GM12873 (cell line): ENCODE measurements around the gene TP73.

ENCODE experiments used
- TF ChIP-seq, protein P1 (sequence below): IDR thresholded peaks from 2 replicates; pipeline ENCODE4 v1.5.1; 2012; ENCODE audit warnings: low read depth, mild to moderate bottlenecking, moderate library complexity, low read length, control low read depth; ENCODE audit not compliant: insufficient read depth; ENCODE audit errors: missing control alignments

The TP73 gene

DNA sequence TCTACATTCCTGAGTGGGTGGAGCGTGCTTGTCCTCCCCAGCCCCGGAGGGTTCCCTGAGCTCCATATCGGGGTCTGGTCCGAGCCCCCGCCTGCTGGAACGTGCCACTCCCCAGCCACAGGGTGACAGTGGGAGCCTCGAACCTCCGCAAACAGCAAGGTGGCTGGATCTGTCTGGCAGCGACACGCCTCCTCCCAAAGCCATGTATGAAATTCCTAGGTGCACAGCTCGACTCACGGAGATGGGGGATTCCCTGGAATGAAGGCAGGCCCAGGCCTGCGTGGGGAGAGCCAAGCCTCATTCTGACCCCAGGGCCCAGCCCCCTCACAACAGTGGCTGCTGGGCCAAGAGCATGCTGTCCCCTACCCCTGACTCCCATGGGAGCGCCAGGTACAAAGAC, 32.9 kb downstream of the TP73 start:
- TF ChIP-seq, protein P1, sequence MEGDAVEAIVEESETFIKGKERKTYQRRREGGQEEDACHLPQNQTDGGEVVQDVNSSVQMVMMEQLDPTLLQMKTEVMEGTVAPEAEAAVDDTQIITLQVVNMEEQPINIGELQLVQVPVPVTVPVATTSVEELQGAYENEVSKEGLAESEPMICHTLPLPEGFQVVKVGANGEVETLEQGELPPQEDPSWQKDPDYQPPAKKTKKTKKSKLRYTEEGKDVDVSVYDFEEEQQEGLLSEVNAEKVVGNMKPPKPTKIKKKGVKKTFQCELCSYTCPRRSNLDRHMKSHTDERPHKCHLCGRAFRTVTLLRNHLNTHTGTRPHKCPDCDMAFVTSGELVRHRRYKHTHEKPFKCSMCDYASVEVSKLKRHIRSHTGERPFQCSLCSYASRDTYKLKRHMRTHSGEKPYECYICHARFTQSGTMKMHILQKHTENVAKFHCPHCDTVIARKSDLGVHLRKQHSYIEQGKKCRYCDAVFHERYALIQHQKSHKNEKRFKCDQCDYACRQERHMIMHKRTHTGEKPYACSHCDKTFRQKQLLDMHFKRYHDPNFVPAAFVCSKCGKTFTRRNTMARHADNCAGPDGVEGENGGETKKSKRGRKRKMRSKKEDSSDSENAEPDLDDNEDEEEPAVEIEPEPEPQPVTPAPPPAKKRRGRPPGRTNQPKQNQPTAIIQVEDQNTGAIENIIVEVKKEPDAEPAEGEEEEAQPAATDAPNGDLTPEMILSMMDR, result no peak

DNA sequence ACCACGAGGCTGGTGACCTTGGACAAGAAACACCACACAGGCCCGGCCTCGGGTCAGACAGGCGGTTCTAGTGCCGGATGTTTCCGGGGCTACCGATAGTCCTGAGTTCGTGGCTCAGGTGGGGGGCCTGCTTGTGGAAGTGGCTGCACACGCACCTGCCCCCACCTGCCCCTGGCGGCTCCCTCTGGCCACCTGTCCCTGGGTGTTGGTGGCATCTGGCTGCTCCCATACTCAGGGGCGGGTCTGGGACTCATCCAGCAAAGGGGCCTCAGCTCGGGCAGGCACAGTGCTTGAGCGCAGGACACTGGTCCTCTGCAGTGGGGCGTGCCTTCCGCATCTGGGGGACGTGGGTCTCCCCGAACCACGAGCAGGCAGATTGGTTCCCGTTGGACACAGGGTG, 33.6 kb downstream of the TP73 start:
- TF ChIP-seq, protein P1, result no peak

DNA sequence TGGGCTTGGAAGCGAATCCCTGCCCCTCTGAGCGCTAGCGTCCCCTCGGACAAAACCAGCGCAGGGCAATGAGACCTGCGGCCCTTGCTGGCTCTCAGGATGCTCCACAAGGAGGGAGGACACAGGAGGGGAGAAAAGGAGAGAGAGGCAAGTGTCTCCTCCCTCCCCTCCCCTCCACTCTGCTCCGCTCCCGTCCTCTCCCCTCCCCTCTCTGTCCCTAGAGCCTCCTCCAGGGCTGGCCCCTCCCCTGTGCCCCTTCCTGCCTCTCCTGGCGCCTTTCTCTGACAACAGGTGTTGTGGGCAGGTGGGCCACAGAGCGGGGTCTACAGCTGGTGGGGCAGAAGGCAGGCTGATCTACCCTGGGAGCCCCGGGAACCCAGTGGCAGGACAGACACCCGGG, 35.2 kb downstream of the TP73 start:
- TF ChIP-seq, protein P1, result no peak

DNA sequence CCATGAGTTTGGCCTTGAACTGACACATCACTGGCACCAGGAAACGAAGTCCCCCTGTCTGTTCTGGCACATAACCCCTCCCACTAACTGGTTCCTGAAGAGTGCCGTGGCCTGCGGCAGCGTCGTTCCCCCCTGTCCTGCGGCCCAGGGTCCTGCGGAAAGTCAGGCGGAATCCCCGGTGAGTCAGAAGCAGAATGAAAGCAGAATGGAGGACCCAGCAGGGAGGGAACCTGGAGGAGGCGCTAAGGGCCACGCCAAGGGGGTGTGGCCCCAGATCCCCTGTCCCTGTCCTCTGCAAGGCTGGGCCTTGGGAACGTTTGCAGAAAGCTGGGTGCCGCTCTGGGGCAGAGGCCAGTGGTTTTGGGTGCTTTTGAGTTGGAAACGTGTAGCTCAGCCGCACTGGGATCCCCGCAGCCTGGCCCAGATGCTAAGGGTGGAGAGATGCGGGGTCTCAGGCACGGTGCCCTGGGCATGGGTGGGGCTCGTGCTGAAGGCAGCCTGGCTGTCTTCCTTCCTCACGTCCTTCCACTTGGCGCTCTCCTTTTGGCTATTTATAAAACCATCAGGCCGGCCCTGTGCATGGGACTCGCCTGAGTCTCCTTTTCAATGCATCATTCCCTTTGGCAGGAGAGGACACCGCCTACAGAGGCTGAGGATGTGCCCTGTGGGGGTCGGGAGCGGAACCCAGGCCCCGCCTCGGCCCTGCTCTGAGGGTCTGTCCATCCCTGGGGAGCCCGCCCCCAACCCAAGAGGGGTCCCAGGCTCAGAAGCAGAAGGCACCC, 36.2 kb downstream of the TP73 start:
- TF ChIP-seq, protein P1, result no peak

DNA sequence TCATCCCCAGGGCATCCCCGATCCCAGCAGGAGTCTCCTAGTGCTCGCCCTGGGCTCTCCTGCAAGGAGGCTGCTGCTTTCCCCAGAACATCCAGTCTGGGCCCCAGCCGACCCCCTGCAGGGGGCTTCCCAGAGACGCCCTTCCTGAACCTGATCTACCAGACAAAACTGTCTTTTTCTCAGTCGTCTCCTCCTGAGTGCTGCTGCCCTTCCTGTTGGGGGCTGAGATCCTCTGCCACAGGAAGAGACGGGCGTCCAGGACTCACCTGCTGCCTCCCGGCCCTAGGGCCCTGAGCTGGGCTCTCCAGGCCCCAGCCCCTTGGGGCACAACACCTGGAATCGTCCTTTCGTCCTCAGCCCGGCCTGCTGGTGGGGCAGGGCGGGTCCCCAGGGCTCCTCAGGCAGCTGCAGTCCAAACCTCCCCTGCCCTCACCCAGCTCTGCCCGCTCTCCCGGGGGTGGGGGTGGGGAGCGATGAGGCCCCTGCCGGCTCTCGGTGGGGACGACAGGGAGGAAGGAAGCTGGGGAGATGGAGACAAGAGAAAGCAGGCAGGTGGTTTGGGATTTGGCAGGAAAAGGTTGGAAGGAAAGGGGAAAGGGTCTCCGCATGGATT, 36.9 kb downstream of the TP73 start:
- TF ChIP-seq, protein P1, result no peak

DNA sequence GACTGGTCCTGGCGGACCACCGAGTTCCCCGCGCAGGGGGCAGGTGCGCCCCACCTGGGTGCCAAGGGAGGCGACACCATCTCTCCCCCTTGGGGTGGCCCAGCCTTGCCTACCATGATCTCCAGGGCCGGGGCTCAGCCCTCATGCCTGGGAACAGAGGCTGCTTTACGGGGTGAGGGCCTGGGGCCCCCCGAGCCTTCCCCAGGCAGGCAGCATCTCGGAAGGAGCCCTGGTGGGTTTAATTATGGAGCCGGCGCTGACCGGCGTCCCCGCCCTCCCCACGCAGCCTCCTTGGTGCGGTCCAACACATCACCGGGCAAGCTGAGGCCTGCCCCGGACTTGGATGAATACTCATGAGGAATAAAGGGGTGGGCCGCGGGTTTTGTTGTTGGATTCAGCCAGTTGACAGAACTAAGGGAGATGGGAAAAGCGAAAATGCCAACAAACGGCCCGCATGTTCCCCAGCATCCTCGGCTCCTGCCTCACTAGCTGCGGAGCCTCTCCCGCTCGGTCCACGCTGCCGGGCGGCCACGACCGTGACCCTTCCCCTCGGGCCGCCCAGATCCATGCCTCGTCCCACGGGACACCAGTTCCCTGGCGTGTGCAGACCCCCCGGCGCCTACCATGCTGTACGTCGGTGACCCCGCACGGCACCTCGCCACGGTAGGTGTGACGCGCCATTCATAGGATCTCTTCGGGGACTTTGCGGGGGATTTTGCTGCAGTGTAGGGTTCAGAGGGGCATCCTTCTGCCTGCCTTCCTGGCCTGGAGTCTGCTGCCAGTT, 38.2 kb downstream of the TP73 start:
- TF ChIP-seq, protein P1, result no peak
